Aorta (tissue), 5 donors: ENCODE results near the gene CDK4. TPM values are rescaled to one million over a fixed set of nuclear protein-coding genes. Genes with fewer than 3 reads are reported as not detected.

Source experiments
- ATAC-seq: fragments of 200-7000 bp; cut with Tn5 transposase; one replicate; pipeline ENCODE4 v1.9.1; 2022; ENCODE audit warnings: moderate library complexity; ENCODE audit not compliant: low FRiP score
- DNase-seq, 2 donors: peaks; one replicate each; pipeline ENCODE4 v3.0.0-alpha.2; 2020
- H3K27ac ChIP-seq, 2 donors: one replicate each; pipeline ENCODE4 v1.5.1; 2013; ENCODE audit warnings: low read length in 2 of 2, mild to moderate bottlenecking in 2 of 2, moderate library complexity in 2 of 2, control low read depth in 1 of 2, inconsistent platforms in 1 of 2, low read depth in 1 of 2
- H3K27me3 ChIP-seq, 2 donors: one replicate each; pipeline ENCODE4 v1.6.1; 2013; ENCODE audit warnings: control low read depth in 1 of 2, low read length in 1 of 2, mild to moderate bottlenecking in 1 of 2, moderate library complexity in 1 of 2; ENCODE audit not compliant: insufficient read depth in 2 of 2, control insufficient read depth in 1 of 2
- H3K36me3 ChIP-seq, 2 donors: one replicate each; pipeline ENCODE4 v1.6.1; 2013; ENCODE audit warnings: control low read depth in 1 of 2, low read length in 1 of 2, mild to moderate bottlenecking in 1 of 2; ENCODE audit not compliant: insufficient read depth in 2 of 2, control insufficient read depth in 1 of 2
- H3K4me1 ChIP-seq, 2 donors: one replicate each; pipeline ENCODE4 v1.6.1; 2013; ENCODE audit warnings: low read length in 2 of 2, control low read depth in 1 of 2, mild to moderate bottlenecking in 1 of 2, moderate library complexity in 1 of 2; ENCODE audit not compliant: insufficient read depth in 2 of 2, control insufficient read depth in 1 of 2
- H3K4me3 ChIP-seq, 2 donors: one replicate each; pipeline ENCODE4 v1.5.1; 2013; ENCODE audit warnings: low read length in 2 of 2, control low read depth in 1 of 2, mild to moderate bottlenecking in 1 of 2
- H3K9me3 ChIP-seq: one replicate; pipeline ENCODE4 v1.6.1; 2013; ENCODE audit warnings: mild to moderate bottlenecking, low read length; ENCODE audit not compliant: control insufficient read depth
- WGBS, 2 donors: extraction: QIAGEN DNeasy Blood & Tissue Kit; methylation state at CpG; one replicate each; pipeline ENCODE4 v1.1.7; 2013; 5-methylcytosine and 5-hydroxymethylcytosine counted together
- intact Hi-C, 2 donors: fragments of 100-400 bp; cut with DNase I; formaldehyde crosslinking; loops; one replicate each; pipeline versions ENCODE4 v1.14.2 to v1.15.0; 2022
- polyA plus RNA-seq, 2 donors: library from polyadenylated mRNA; stranded (reverse); fragments of 200-250 nt; gene quantifications; one replicate each; pipeline ENCODE4 v1.2.3, GENCODE V29; 2013
- total RNA-seq, 2 donors: library from RNA; stranded (reverse); fragmentation: NEBNext Ultra II Directional; extraction: Animal tissue kit (Norgen Biotek cat#: 25700); gene quantifications; one replicate each; pipeline ENCODE4 v1.2.1, GENCODE V29; 2021
- donor health status: healthy with polysubstance abuse.
- donor health status: Bipolar disorder and iron deficiency.
- donor health status: DM: no; HTN: no; CAD: no.
- donor health status: DM: no; HTN: no; CAD: no.
- donor health status: DM: yes; HTN: yes; CAD: no.

Gene CDK4
- total and polyA plus RNA-seq, 4 donors = 44.7 to 60.4 (median 54.8) TPM

GRCh38 chr12:57755454-57756372, 3.6 kb upstream of the CDK4 start:
- ATAC-seq (no peak), DNase-seq (peak in 1 of 2 donors; percentile 84)
- Histone ChIP-seq H3K4me3 (peak overlapping the region; percentile 87 to 89), H3K27me3 (no peaks in the 10 kb centered on the region), H3K27ac (no peak overlapping the region), H3K9me3 (no peaks in the 10 kb centered on the region), H3K36me3 (peaks cover 0 to 2% of the 10 kb centered on the region in 2 donors), H3K4me1 (peaks cover 0 to 4% of the 10 kb centered on the region in 2 donors)
- intact Hi-C loops = no loop called here
- 3% methylated on average over 63 to 76 of the region's 76 CpGs for WGBS, 2 donors

- H3K27me3 ChIP-seq = no peaks in the 10 kb centered on the region
- ATAC-seq = no peak
- H3K9me3 ChIP-seq = no peaks in the 10 kb centered on the region
- peaks cover 0 to 2% of the 10 kb centered on the region in 2 donors for H3K36me3 ChIP-seq
- peak overlapping the region; percentile 87 to 89 for H3K4me3 ChIP-seq
- peaks cover 0 to 4% of the 10 kb centered on the region in 2 donors for H3K4me1 ChIP-seq
- 0% methylated on average over 34 of the region's 34 CpGs; no CpG with 5 or more reads in 1 of the 2 donors for WGBS, 2 donors
- intact Hi-C loops = no loop called here
- H3K27ac ChIP-seq = no peak overlapping the region
- DNase-seq = no peak
Measured at GRCh38 chr12:57755194-57755453, 3.0 kb upstream of the CDK4 start.

- ATAC-seq (no peak), DNase-seq (peak; percentile 75 to 82)
- intact Hi-C loops = no loop called here
- no peak within 1 kb of the TSS for H3K27ac ChIP-seq
- H3K27me3 ChIP-seq = no peaks in the 10 kb centered on the region
- peaks cover 0 to 4% of the 10 kb centered on the region in 2 donors for H3K4me1 ChIP-seq
- 1 to 5% methylated on average over 15 to 41 of the region's 41 CpGs for WGBS, 2 donors
- no peaks in the 10 kb centered on the region for H3K9me3 ChIP-seq
- peaks cover 0 to 2% of the 10 kb centered on the region in 2 donors for H3K36me3 ChIP-seq
- H3K4me3 ChIP-seq = peak within 1 kb of the TSS; percentile 87 to 89
Measured at GRCh38 chr12:57754411-57755193, 2.5 kb upstream of the CDK4 start, which contains the start of gene MARCHF9. TSS of gene MARCHF9 (plus strand) at chr12:57755103. CDS start at chr12:57755529, 426 bp downstream.

- DNase-seq (no peak), ATAC-seq (no peak)
- H3K27me3 ChIP-seq = no peaks in the 10 kb centered on the region
- intact Hi-C loops = no loop called here
- H3K9me3 ChIP-seq = no peaks in the 10 kb centered on the region
- H3K27ac ChIP-seq = no peak overlapping the region
- H3K4me1 ChIP-seq = peaks cover 0 to 4% of the 10 kb centered on the region in 2 donors
- peaks cover 0 to 4% of the 10 kb centered on the region in 2 donors for H3K36me3 ChIP-seq
- H3K4me3 ChIP-seq = no peak overlapping the region
- WGBS, 2 donors = 13 to 18% methylated on average over 1 of the region's 1 CpG
Measured at GRCh38 chr12:57753756-57754337, 1.7 kb upstream of the CDK4 start.

GRCh38 chr12:57752668-57753000, 524 bp upstream of the CDK4 start:
- H3K36me3 ChIP-seq = peaks cover 0 to 2% of the 10 kb centered on the region in 2 donors
- intact Hi-C loops = no loop called here
- H3K27ac ChIP-seq = no peak overlapping the region

GRCh38 chr12:57751432-57751787, 700 bp downstream of the CDK4 start:
- Histone ChIP-seq H3K4me1 (peaks cover 0 to 4% of the 10 kb centered on the region in 2 donors), H3K36me3 (peaks cover 0 to 4% of the 10 kb centered on the region in 2 donors), H3K9me3 (no peaks in the 10 kb centered on the region), H3K4me3 (peak overlapping the region; percentile 60 to 75), H3K27ac (peak overlapping the region in 1 of 2 donors; percentile 65), H3K27me3 (no peaks in the 10 kb centered on the region)
- ATAC-seq (no peak), DNase-seq (no peak)
- 10 to 14% methylated on average over 8 of the region's 8 CpGs for WGBS, 2 donors
- intact Hi-C loops = no loop called here

More at GRCh38 chr12:57752668-57753000, 524 bp upstream of the CDK4 start:
- no peak overlapping the region for H3K4me3 ChIP-seq
- peaks cover 0 to 4% of the 10 kb centered on the region in 2 donors for H3K4me1 ChIP-seq
- 4 to 5% methylated on average over 4 to 5 of the region's 5 CpGs for WGBS, 2 donors
- H3K27me3 ChIP-seq = no peaks in the 10 kb centered on the region
- ATAC-seq = no peak
- DNase-seq = no peak
- no peaks in the 10 kb centered on the region for H3K9me3 ChIP-seq

GRCh38 chr12:57750561-57751431, 1.3 kb downstream of the CDK4 start:
- peaks cover 0 to 4% of the 10 kb centered on the region in 2 donors for H3K4me1 ChIP-seq
- WGBS, 2 donors = 84 to 88% methylated on average over 15 of the region's 15 CpGs
- no peak for ATAC-seq
- DNase-seq = no peak
- H3K27me3 ChIP-seq = no peaks in the 10 kb centered on the region
- peak overlapping the region in 1 of 2 donors; percentile 65 for H3K27ac ChIP-seq
- peaks cover 0 to 4% of the 10 kb centered on the region in 2 donors for H3K36me3 ChIP-seq
- intact Hi-C loops = no loop called here
- H3K4me3 ChIP-seq = no peak overlapping the region
- no peaks in the 10 kb centered on the region for H3K9me3 ChIP-seq

- WGBS, 2 donors = 95% methylated on average over 5 of the region's 5 CpGs
- Histone ChIP-seq H3K27ac (no peak overlapping the region), H3K4me1 (peaks cover 0 to 4% of the 10 kb centered on the region in 2 donors), H3K36me3 (peaks cover 0 to 4% of the 10 kb centered on the region in 2 donors), H3K9me3 (no peaks in the 10 kb centered on the region), H3K27me3 (no peaks in the 10 kb centered on the region), H3K4me3 (no peak overlapping the region)
- ATAC-seq (no peak), DNase-seq (peak in 1 of 2 donors; percentile 36)
- intact Hi-C loops = no loop called here
Measured at GRCh38 chr12:57749061-57749460, 3.0 kb downstream of the CDK4 start.
